Measurements from ENCODE around the gene TRUB2. TPM values are rescaled to one million over a fixed set of nuclear protein-coding genes. Genes with fewer than 3 reads are reported as not detected.

The TRUB2 gene
- total and polyA plus RNA-seq, 12 donors = 18.0 to 50.3 (median 41.5) TPM

DNA sequence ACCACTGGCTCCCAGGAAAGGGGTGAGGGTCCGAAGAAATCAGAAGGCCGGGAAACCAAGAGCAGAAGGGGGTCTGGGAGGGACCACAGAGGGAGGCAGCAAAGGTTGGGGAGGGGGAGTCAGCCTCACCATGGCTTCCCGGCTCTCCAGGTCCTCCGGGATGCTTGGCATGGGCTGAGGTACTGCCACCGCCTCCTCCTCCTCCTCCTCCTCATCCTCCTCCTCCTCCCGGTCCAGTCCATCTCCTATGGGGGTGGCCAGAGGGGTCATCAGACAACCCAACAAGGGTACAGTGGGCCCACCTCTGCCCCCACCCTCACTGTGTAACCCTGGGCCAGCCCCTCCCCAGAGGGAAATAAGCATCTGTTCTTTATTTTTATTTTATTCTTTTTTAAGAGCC lies 63.9 kb downstream of the TRUB2 start:
- Histone ChIP-seq H3K9me3 (no peaks in the 10 kb centered on the region), H3K4me3 (no peak overlapping the region), H3K27me3 (no peaks in the 10 kb centered on the region), H3K27ac (no peak overlapping the region), H3K4me1 (no peaks in the 10 kb centered on the region), H3K36me3 (peaks cover 4 to 80% (median 58%) of the 10 kb centered on the region in 9 donors)
- WGBS, 2 donors = 81 to 85% methylated on average over 6 of the region's 6 CpGs
- intact Hi-C loops (cut with DNase I) = no loop called here
- ATAC-seq = no peak
- DNase-seq = no peak
- no peak for TF ChIP-seq CTCF (IDR thresholded peaks at IDR 0.05)

DNA sequence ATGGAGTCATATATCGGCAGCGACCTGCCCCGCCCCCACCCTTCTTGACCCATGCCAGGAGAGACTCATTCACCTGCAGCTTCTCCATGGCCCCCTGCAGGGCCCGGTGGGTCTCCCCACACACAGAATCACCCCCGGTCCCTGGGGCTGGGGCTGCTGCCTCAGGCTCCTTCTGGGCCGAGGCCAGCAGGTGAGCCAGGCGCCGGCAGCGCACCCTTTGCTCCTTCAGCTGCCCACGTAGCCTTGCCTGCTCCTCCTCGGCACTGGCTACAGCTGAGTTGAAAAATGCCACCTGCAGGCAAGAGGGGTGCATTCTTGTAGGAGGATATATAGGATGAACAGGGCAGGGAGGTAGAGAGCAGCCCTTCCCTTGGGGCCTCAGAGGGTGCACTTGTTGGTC lies 64.3 kb downstream of the TRUB2 start:
- Histone ChIP-seq H3K27me3 (peaks cover 0 to 4% (median 0%) of the 10 kb centered on the region in 7 donors), H3K9me3 (no peaks in the 10 kb centered on the region), H3K36me3 (peaks cover 4 to 76% (median 58%) of the 10 kb centered on the region in 9 donors), H3K4me3 (no peak overlapping the region), H3K27ac (no peak overlapping the region), H3K4me1 (no peaks in the 10 kb centered on the region)
- intact Hi-C loops (cut with DNase I) = no loop called here
- TF ChIP-seq CTCF (IDR thresholded peaks at IDR 0.05) = no peak
- WGBS, 2 donors = 90 to 92% methylated on average over 11 of the region's 11 CpGs
- DNase-seq (no peak), ATAC-seq (no peak)

DNA sequence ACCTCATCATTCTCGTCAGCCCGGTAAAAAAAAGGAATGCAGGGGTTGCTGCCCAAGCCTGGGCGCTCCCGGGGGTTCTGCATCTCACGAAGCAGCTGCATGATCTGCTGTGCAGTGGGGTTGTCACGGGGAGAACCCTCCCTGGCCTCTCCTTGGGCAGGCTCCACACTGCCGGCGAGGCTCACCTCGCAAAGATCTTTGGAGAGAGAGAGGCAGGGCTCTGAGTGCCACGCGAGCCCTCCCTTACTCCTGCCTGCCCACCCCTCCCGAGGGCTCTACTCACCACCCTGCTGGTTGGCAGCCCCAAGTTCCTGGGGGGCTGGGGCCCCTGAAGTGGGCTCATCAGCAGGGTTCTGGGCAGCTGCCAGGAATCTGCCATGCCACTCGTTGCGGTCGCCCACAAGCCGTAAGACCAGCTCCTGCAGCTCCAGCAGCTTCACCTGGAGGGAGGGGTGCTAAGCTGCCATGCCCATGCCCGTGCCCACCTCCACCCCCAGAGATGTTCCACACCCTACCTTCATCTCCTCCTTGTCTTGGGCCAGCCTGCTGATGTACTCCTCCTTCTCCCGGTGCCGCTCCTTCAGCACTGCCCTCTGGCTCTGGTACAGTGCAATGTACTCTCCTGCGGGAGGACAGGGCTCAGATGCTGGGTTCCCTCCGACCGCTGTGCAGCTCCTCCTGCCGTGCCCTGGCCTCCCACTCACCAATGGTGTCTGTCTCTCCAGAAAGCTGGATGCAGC lies 65.0 kb downstream of the TRUB2 start:
- Histone ChIP-seq H3K4me3 (no peak overlapping the region), H3K4me1 (no peaks in the 10 kb centered on the region), H3K36me3 (peaks cover 4 to 69% (median 52%) of the 10 kb centered on the region in 9 donors), H3K27ac (no peak overlapping the region), H3K9me3 (no peaks in the 10 kb centered on the region), H3K27me3 (peaks cover 0 to 7% (median 0%) of the 10 kb centered on the region in 7 donors)
- DNase-seq (no peak), ATAC-seq (no peak)
- WGBS, 2 donors = 77 to 85% methylated on average over 23 of the region's 23 CpGs
- intact Hi-C loops (cut with DNase I) = no loop called here
- no peak for TF ChIP-seq CTCF (IDR thresholded peaks at IDR 0.05)

Other genes with a start within 250 kb of the TRUB2 start
- 100 to 1,000 TPM; 117 to 166 (median 148) TPM for gene PTGES2, start 194.7 kb downstream of the TRUB2 start, total RNA-seq
- 100 to 1,000 TPM; 132 to 147 TPM for gene PTGES2, start 194.7 kb downstream of the TRUB2 start, polyA plus RNA-seq
- 1 to 10 TPM in 1 of 10 donors, under 1 TPM in 4, not detected in 5; 0.34 to 2.7 (median 0.45) TPM for gene LCN2, start 173.0 kb downstream of the TRUB2 start, total RNA-seq
- 1 to 10 TPM in 1 of 2 donors, under 1 TPM in 1; 0.62 to 1.5 TPM for gene LCN2, start 173.0 kb downstream of the TRUB2 start, polyA plus RNA-seq
- 10 to 100 TPM; 29.5 to 58.2 (median 36.1) TPM for gene BBLN, start 162.2 kb downstream of the TRUB2 start, total RNA-seq
- gene BBLN, start 162.2 kb downstream of the TRUB2 start, polyA plus RNA-seq = 100 to 1,000 TPM in 1 of 2 donors, 10 to 100 TPM in 1; 70.2 to 159 TPM
- gene CIZ1, start 130.9 kb downstream of the TRUB2 start, total RNA-seq = 10 to 100 TPM; 63.0 to 96.0 (median 76.7) TPM
- gene CIZ1, start 130.9 kb downstream of the TRUB2 start, polyA plus RNA-seq = 10 to 100 TPM; 39.7 to 70.2 TPM
- gene DNM1, start 119.1 kb downstream of the TRUB2 start, total RNA-seq = 1 to 10 TPM; 2.1 to 7.7 (median 3.9) TPM
- 10 to 100 TPM in 1 of 2 donors, 1 to 10 TPM in 1; 2.5 to 13.7 TPM for gene DNM1, start 119.1 kb downstream of the TRUB2 start, polyA plus RNA-seq
- gene GOLGA2, start 46.4 kb downstream of the TRUB2 start, total RNA-seq = 100 to 1,000 TPM in 1 of 10 donors, 10 to 100 TPM in 9; 78.0 to 101 (median 89.1) TPM
- 10 to 100 TPM; 85.7 to 91.8 TPM for gene GOLGA2, start 46.4 kb downstream of the TRUB2 start, polyA plus RNA-seq
- 10 to 100 TPM; 13.9 to 23.8 (median 20.8) TPM for gene SWI5, start 46.2 kb downstream of the TRUB2 start, total RNA-seq
- gene SWI5, start 46.2 kb downstream of the TRUB2 start, polyA plus RNA-seq = 10 to 100 TPM; 17.0 to 46.3 TPM
- gene COQ4, start 392 bp upstream of the TRUB2 start, total RNA-seq = 10 to 100 TPM; 26.5 to 35.8 (median 30.0) TPM
- 10 to 100 TPM; 36.3 to 42.8 TPM for gene COQ4, start 392 bp upstream of the TRUB2 start, polyA plus RNA-seq
- gene SLC27A4, start 18.1 kb upstream of the TRUB2 start, total RNA-seq = 10 to 100 TPM in 9 of 10 donors, 1 to 10 TPM in 1; 10.0 to 26.3 (median 15.5) TPM
- gene SLC27A4, start 18.1 kb upstream of the TRUB2 start, polyA plus RNA-seq = 10 to 100 TPM; 35.0 to 37.2 TPM
- gene URM1, start 48.9 kb upstream of the TRUB2 start, total RNA-seq = 10 to 100 TPM; 39.2 to 64.3 (median 51.2) TPM
- 10 to 100 TPM; 18.7 to 75.7 TPM for gene URM1, start 48.9 kb upstream of the TRUB2 start, polyA plus RNA-seq
- gene CERCAM, start 98.4 kb upstream of the TRUB2 start, total RNA-seq = 10 to 100 TPM in 5 of 10 donors, 1 to 10 TPM in 5; 3.5 to 30.4 (median 10.0) TPM
- gene CERCAM, start 98.4 kb upstream of the TRUB2 start, polyA plus RNA-seq = 10 to 100 TPM; 10.6 to 11.3 TPM
- 10 to 100 TPM; 10.9 to 17.1 (median 14.8) TPM for gene ODF2, start 133.6 kb upstream of the TRUB2 start, total RNA-seq
- 10 to 100 TPM; 13.2 to 19.7 TPM for gene ODF2, start 133.6 kb upstream of the TRUB2 start, polyA plus RNA-seq
- gene GLE1, start 182.3 kb upstream of the TRUB2 start, total RNA-seq = 10 to 100 TPM; 15.0 to 24.5 (median 19.9) TPM
- 10 to 100 TPM; 10.5 to 12.4 TPM for gene GLE1, start 182.3 kb upstream of the TRUB2 start, polyA plus RNA-seq
- gene SPTAN1, start 230.1 kb upstream of the TRUB2 start, total RNA-seq = 100 to 1,000 TPM; 250 to 449 (median 379) TPM
- gene SPTAN1, start 230.1 kb upstream of the TRUB2 start, polyA plus RNA-seq = 100 to 1,000 TPM; 119 to 177 TPM